Articular chondrocyte of knee joint (primary cell): ENCODE data around the gene SHBG. TPM values are rescaled to one million over a fixed set of nuclear protein-coding genes. Genes with fewer than 3 reads are reported as not detected.

Experiments
- small RNA-seq: library from RNA; depleted of rRNA; stranded (forward); fragments of <200 nt; gene quantifications from one replicate; pipeline ENCODE3, GENCODE V24; 2012
- total RNA-seq: library from RNA; depleted of rRNA; stranded (reverse); fragments of >200 nt; gene quantifications from 2 replicates; pipeline ENCODE4 v1.2.3, GENCODE V29; 2012

SHBG gene, protein sequence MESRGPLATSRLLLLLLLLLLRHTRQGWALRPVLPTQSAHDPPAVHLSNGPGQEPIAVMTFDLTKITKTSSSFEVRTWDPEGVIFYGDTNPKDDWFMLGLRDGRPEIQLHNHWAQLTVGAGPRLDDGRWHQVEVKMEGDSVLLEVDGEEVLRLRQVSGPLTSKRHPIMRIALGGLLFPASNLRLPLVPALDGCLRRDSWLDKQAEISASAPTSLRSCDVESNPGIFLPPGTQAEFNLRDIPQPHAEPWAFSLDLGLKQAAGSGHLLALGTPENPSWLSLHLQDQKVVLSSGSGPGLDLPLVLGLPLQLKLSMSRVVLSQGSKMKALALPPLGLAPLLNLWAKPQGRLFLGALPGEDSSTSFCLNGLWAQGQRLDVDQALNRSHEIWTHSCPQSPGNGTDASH
- 1.3 TPM in 1 of 2 replicates, not detected in the other for total RNA-seq

GRCh38 chr17:7629939-7630571, at the start of gene SHBG:
Gene SHBG, plus strand, starts transcription at chr17:7630135. Its CDS starts 38 bp downstream, at chr17:7630173.

DNA sequence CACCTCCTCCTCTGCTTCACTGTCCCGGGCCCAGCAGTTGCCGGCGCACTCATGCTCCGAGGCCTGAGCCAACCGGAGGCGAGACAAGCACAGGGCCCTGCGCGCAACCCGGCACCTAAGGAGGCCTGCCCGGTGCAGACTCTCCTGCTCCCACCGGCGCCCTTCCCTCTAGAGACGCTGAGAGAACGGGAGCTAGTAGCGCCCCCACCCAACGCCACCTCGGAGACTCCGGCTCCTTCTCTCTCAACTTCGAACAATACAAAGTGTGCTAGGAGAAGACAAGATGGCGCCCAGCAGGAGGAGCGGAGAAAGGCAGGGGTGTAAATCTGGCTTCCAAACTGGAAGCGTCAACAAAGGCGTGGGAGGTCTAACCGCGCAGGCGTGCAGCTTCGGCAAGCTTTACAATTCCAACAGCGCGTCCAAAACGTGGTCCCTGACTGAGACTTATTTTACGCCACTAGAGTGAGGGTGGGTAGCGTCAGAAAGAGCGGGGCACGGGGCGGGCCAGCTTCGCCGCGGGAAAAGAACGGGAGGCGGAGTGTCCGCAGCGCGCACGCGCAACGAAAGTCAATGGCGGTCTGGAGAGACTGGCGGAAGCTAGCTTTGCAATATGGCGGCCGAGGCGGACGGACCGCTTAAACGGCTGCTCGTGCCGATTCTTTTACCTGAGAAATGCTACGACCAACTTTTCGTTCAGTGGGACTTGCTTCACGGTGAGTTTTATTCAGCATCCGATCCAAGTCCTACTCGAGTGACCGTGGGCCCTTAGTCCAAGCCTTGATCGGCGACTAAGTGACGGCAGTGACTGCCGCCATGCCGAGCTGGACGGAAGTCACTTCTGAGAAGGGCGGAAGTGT, 46.5 kb upstream of the SHBG start, which contains the start of gene MPDU1:
Gene MPDU1 (plus strand): TSS at position 600 of the 857 bp plus-strand sequence. CDS start 11 bp downstream, at position 611.

GRCh38 chr17:7589891-7590691, 39.8 kb upstream of the SHBG start, which contains the start of gene SOX15:
Gene SOX15, minus strand, starts transcription at chr17:7590094. Its CDS starts 418 bp downstream, at chr17:7589676.

GRCh38 chr17:7614425-7615264, 15.3 kb upstream of the SHBG start, which contains the start of gene FXR2:
Gene FXR2, minus strand, starts transcription at chr17:7614897. Its CDS starts 365 bp downstream, at chr17:7614532.

DNA sequence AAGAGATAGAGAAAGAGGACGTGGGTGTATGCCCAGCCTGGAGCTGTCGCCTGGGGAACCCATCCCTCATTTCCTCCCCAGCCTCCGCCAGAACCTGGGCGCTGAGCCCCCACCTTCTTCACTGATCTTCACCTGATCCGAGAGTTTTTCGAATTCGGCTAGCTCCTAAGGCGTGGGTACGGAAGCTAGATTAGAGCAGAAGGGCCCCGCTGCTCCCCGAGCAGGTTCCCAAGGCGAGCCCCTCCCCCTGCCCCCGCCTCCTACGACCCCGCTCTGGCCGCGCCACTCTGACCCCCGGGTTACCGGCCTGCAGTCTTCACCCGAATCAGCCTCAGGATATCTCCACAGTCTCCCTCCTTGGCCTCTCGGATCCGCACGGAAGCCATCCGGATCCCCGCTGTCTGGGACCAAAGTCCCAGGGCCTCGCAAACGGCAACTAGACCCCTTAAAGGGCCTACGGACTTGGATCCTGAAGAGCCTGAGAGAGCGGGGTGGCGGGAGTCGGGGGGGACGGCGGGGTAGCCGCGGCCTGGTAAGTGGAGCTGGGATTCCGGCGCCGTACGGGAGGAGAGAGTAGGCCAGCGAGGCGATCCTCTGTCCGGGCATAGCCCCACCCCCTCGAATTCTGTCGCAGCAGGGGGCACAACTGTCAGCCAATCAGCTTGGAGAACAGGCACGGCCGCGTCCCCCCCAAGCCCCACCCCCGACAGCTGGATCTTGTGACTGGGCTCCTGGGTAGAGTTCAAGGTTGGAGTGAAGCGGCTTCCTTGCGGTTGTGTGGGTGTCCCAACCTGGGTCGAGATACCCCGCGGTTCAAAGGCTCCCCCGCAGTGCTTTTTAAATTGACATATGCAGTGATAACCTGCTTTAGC, 2.4 kb upstream of the SHBG start, which contains the start of gene SAT2:
Gene SAT2 (minus strand): TSS at position 572 of the 872 bp plus-strand sequence. CDS start 186 bp downstream, at position 386.

GRCh38 chr17:7650509-7651096, 20.7 kb downstream of the SHBG start, which contains the start of gene ATP1B2:
Gene ATP1B2, plus strand, starts transcription at chr17:7650926. Its CDS starts 593 bp downstream, at chr17:7651519.

Small RNA genes lying within 50 kb of the gene (small RNA-seq; reads per million reads assigned to genes)
- gene CD68: not detected

Other genes starting within 250 kb of the SHBG start
- 4.1 and 4.6 TPM in 2 replicates for gene TNK1, start 249.0 kb upstream of the SHBG start, total RNA-seq
- gene PLSCR3, start 235.6 kb upstream of the SHBG start, total RNA-seq: 19.6 and 21.7 TPM in 2 replicates
- 30.4 and 56.3 TPM in 2 replicates for gene TMEM256, start 226.0 kb upstream of the SHBG start, total RNA-seq
- 6.9 and 8.6 TPM in 2 replicates for gene NLGN2, start 222.3 kb upstream of the SHBG start, total RNA-seq
- not detected in 2 replicates for gene SPEM1, start 209.8 kb upstream of the SHBG start, total RNA-seq
- gene SPEM2, start 204.5 kb upstream of the SHBG start, total RNA-seq: not detected in 2 replicates
- not detected in 2 replicates for gene SPEM3, start 201.3 kb upstream of the SHBG start, total RNA-seq
- 2.5 and 2.8 TPM in 2 replicates for gene TMEM102, start 194.7 kb upstream of the SHBG start, total RNA-seq
- 0.76 and 0.91 TPM in 2 replicates for gene FGF11, start 190.6 kb upstream of the SHBG start, total RNA-seq
- 5.2 and 5.4 TPM in 2 replicates for gene CHRNB1, start 185.1 kb upstream of the SHBG start, total RNA-seq
- gene ZBTB4, start 150.5 kb upstream of the SHBG start, total RNA-seq: 40.2 and 41.4 TPM in 2 replicates
- not detected in 2 replicates for gene SLC35G6, start 148.7 kb upstream of the SHBG start, total RNA-seq
- gene POLR2A, start 145.8 kb upstream of the SHBG start, total RNA-seq: 85.8 and 100.0 TPM in 2 replicates
- 11.6 and 16.1 TPM in 2 replicates for gene TNFSF12, start 81.1 kb upstream of the SHBG start, total RNA-seq
- 4.5 and 5.0 TPM in 2 replicates for gene TNFSF13, start 71.4 kb upstream of the SHBG start, total RNA-seq
- 46.4 and 48.1 TPM in 2 replicates for gene SENP3, start 68.2 kb upstream of the SHBG start, total RNA-seq
- 102 and 116 TPM in 2 replicates for gene CD68, start 50.5 kb upstream of the SHBG start, total RNA-seq
- gene MPDU1, start 46.3 kb upstream of the SHBG start, total RNA-seq: 93.2 and 97.4 TPM in 2 replicates
- 0.11 and 0.26 TPM in 2 replicates for gene SOX15, start 40.0 kb upstream of the SHBG start, total RNA-seq
- 26.9 and 28.2 TPM in 2 replicates for gene FXR2, start 15.2 kb upstream of the SHBG start, total RNA-seq
- 41.3 and 41.4 TPM in 2 replicates for gene SAT2, start 2.3 kb upstream of the SHBG start, total RNA-seq
- not detected in 2 replicates for gene ATP1B2, start 20.8 kb downstream of the SHBG start, total RNA-seq
- 40.6 and 40.8 TPM in 2 replicates for gene TP53, start 57.4 kb downstream of the SHBG start, total RNA-seq
- gene WRAP53, start 58.3 kb downstream of the SHBG start, total RNA-seq: 4.1 and 4.4 TPM in 2 replicates
- gene EFNB3, start 75.1 kb downstream of the SHBG start, total RNA-seq: 0.54 and 0.91 TPM in 2 replicates
- 0.11 and 0.13 TPM in 2 replicates for gene DNAH2, start 87.6 kb downstream of the SHBG start, total RNA-seq
- gene KDM6B, start 204.1 kb downstream of the SHBG start, total RNA-seq: 3.1 and 5.7 TPM in 2 replicates
- 0.39 and 1.2 TPM in 2 replicates for gene TMEM88, start 224.9 kb downstream of the SHBG start, total RNA-seq
- gene NAA38, start 227.4 kb downstream of the SHBG start, total RNA-seq: 32.9 and 34.7 TPM in 2 replicates
- 10.2 and 13.1 TPM in 2 replicates for gene CYB5D1, start 227.9 kb downstream of the SHBG start, total RNA-seq